Immature natural killer cell (primary cell): ENCODE measurements around the gene CREB3. TPM values are rescaled to one million over a fixed set of nuclear protein-coding genes. Genes with fewer than 3 reads are reported as not detected.

Source experiments
- DNase-seq, 3 donors: peaks; one replicate each; pipeline ENCODE4 v3.0.0; 2022; ENCODE audit warnings: mixed read lengths in 1 of 3
- H3K27ac Mint-ChIP-seq, 6 donors: one replicate each; pipeline ENCODE4 v1.8.0; 2020; ENCODE audit warnings: mixed read lengths in 6 of 6, mild to moderate bottlenecking in 5 of 6, inconsistent platforms in 4 of 6, moderate library complexity in 3 of 6
- H3K27me3 Mint-ChIP-seq, 3 donors: one replicate each; pipeline ENCODE4 v1.8.0; 2020 to 2021; ENCODE audit warnings: low read depth in 3 of 3, mild to moderate bottlenecking in 3 of 3, mixed read lengths in 3 of 3, moderate library complexity in 3 of 3, inconsistent platforms in 1 of 3
- H3K36me3 Mint-ChIP-seq, 3 donors: one replicate each; pipeline ENCODE4 v1.8.0; 2020; ENCODE audit warnings: mixed read lengths in 3 of 3, inconsistent platforms in 2 of 3, mild to moderate bottlenecking in 2 of 3
- H3K4me1 Mint-ChIP-seq, 2 donors: one replicate each; pipeline ENCODE4 v1.8.0; 2020; ENCODE audit warnings: inconsistent platforms in 2 of 2, mild to moderate bottlenecking in 2 of 2, mixed read lengths in 2 of 2, moderate library complexity in 1 of 2
- H3K4me3 Mint-ChIP-seq, 5 donors: one replicate each; pipeline ENCODE4 v1.8.0; 2020; ENCODE audit warnings: mild to moderate bottlenecking in 5 of 5, mixed read lengths in 5 of 5, inconsistent platforms in 3 of 5, moderate library complexity in 3 of 5
- H3K9me3 Mint-ChIP-seq, 6 donors: one replicate each; pipeline ENCODE4 v1.8.0; 2020; ENCODE audit warnings: mild to moderate bottlenecking in 6 of 6, mixed read lengths in 6 of 6, inconsistent platforms in 4 of 6, moderate library complexity in 3 of 6
- polyA plus RNA-seq, 3 donors: library from polyadenylated mRNA; unstranded; fragments of 300-500 nt; fragmentation: Illumina TruSeq; gene quantifications; one replicate each; pipeline ENCODE4 v1.2.3, GENCODE V29; 2021

Gene CREB3
- polyA plus RNA-seq, 3 donors from 2014 or later: 47.8 to 59.3 (median 50.0) TPM

- H3K4me1 Mint-ChIP-seq: no peaks in the 10 kb centered on the region
- no peak overlapping the region for H3K4me3 Mint-ChIP-seq
- peaks cover 10 to 76% (median 48%) of the 10 kb centered on the region in 3 donors for H3K36me3 Mint-ChIP-seq
- peaks cover 0 to 2% (median 0%) of the 10 kb centered on the region in 3 donors for H3K27me3 Mint-ChIP-seq
- peak overlapping the region in 2 of 6 donors; percentile 9 to 60 for H3K27ac Mint-ChIP-seq
- no peak for DNase-seq
- no peaks in the 10 kb centered on the region for H3K9me3 Mint-ChIP-seq
These were observed 24.3 kb upstream of the CREB3 start for GRCh38 chr9:35708146-35708545.

GRCh38 chr9:35710818-35711500, 21.5 kb upstream of the CREB3 start:
- Mint-ChIP-seq H3K4me1 (no peaks in the 10 kb centered on the region), H3K27ac (peak overlapping the region in 3 of 6 donors; percentile 2 to 39 (median 30)), H3K36me3 (peaks cover 21 to 80% (median 44%) of the 10 kb centered on the region in 3 donors), H3K4me3 (no peak overlapping the region), H3K9me3 (no peaks in the 10 kb centered on the region), H3K27me3 (peaks cover 0 to 2% (median 2%) of the 10 kb centered on the region in 3 donors)
- DNase-seq: no peak

GRCh38 chr9:35711501-35712428, 20.7 kb upstream of the CREB3 start:
- Mint-ChIP-seq H3K27me3 (peaks cover 0 to 2% (median 2%) of the 10 kb centered on the region in 3 donors), H3K27ac (peak overlapping the region in 2 of 6 donors; percentile 39 to 83), H3K9me3 (no peaks in the 10 kb centered on the region), H3K36me3 (peaks cover 27 to 81% (median 49%) of the 10 kb centered on the region in 3 donors), H3K4me1 (no peaks in the 10 kb centered on the region), H3K4me3 (no peak overlapping the region)
- DNase-seq: no peak

GRCh38 chr9:35712762-35713400, 19.6 kb upstream of the CREB3 start:
- H3K27ac Mint-ChIP-seq: no peak overlapping the region
- no peaks in the 10 kb centered on the region for H3K9me3 Mint-ChIP-seq

GRCh38 chr9:35713578-35713977, 18.9 kb upstream of the CREB3 start:
- H3K9me3 Mint-ChIP-seq: no peaks in the 10 kb centered on the region
- H3K27ac Mint-ChIP-seq: peak overlapping the region in 1 of 6 donors; percentile 61
- no peaks in the 10 kb centered on the region for H3K4me1 Mint-ChIP-seq
- peaks cover 0 to 5% (median 2%) of the 10 kb centered on the region in 3 donors for H3K27me3 Mint-ChIP-seq
- H3K4me3 Mint-ChIP-seq: no peak overlapping the region
- H3K36me3 Mint-ChIP-seq: peaks cover 25 to 75% (median 38%) of the 10 kb centered on the region in 3 donors
- no peak for DNase-seq

More at GRCh38 chr9:35712762-35713400, 19.6 kb upstream of the CREB3 start:
- Mint-ChIP-seq H3K27me3 (peaks cover 0 to 5% (median 2%) of the 10 kb centered on the region in 3 donors), H3K4me1 (no peaks in the 10 kb centered on the region), H3K4me3 (no peak overlapping the region), H3K36me3 (peaks cover 21 to 75% (median 42%) of the 10 kb centered on the region in 3 donors)
- no peak for DNase-seq

- Mint-ChIP-seq H3K4me1 (no peaks in the 10 kb centered on the region), H3K27ac (peak overlapping the region in 3 of 6 donors; percentile 5 to 40 (median 39)), H3K36me3 (peaks cover 26 to 70% (median 35%) of the 10 kb centered on the region in 3 donors), H3K9me3 (no peaks in the 10 kb centered on the region), H3K4me3 (no peak overlapping the region), H3K27me3 (peaks cover 0 to 5% (median 2%) of the 10 kb centered on the region in 3 donors)
- DNase-seq: no peak
These were observed 18.3 kb upstream of the CREB3 start for GRCh38 chr9:35714123-35714522.

- peak overlapping the region in 4 of 6 donors; percentile 40 to 66 (median 48) for H3K27ac Mint-ChIP-seq
- H3K36me3 Mint-ChIP-seq: peaks cover 32 to 73% (median 40%) of the 10 kb centered on the region in 3 donors
- H3K4me1 Mint-ChIP-seq: no peaks in the 10 kb centered on the region
- no peaks in the 10 kb centered on the region for H3K9me3 Mint-ChIP-seq
- no peak for DNase-seq
- H3K27me3 Mint-ChIP-seq: peaks cover 0 to 7% (median 2%) of the 10 kb centered on the region in 3 donors
- no peak overlapping the region for H3K4me3 Mint-ChIP-seq
These were observed 17.8 kb upstream of the CREB3 start for GRCh38 chr9:35714579-35715252.

GRCh38 chr9:35716230-35716629, 16.2 kb upstream of the CREB3 start:
- Mint-ChIP-seq H3K9me3 (no peaks in the 10 kb centered on the region), H3K27ac (peak overlapping the region in 5 of 6 donors; percentile 36 to 78 (median 74)), H3K27me3 (peaks cover 0 to 5% (median 2%) of the 10 kb centered on the region in 3 donors), H3K4me1 (no peaks in the 10 kb centered on the region), H3K4me3 (no peak overlapping the region), H3K36me3 (peaks cover 32 to 69% (median 35%) of the 10 kb centered on the region in 3 donors)
- no peak for DNase-seq

GRCh38 chr9:35717132-35717870, 15.2 kb upstream of the CREB3 start:
- Mint-ChIP-seq H3K4me1 (peaks cover 0 to 5% of the 10 kb centered on the region in 2 donors), H3K27ac (peak overlapping the region in 3 of 6 donors; percentile 20 to 74 (median 36)), H3K27me3 (peaks cover 0 to 5% (median 2%) of the 10 kb centered on the region in 3 donors), H3K36me3 (peaks cover 40 to 70% (median 41%) of the 10 kb centered on the region in 3 donors), H3K4me3 (no peak overlapping the region), H3K9me3 (no peaks in the 10 kb centered on the region)
- DNase-seq: no peak

- Mint-ChIP-seq H3K36me3 (peaks cover 41 to 74% (median 55%) of the 10 kb centered on the region in 3 donors), H3K27me3 (peaks cover 0 to 5% (median 0%) of the 10 kb centered on the region in 3 donors), H3K4me1 (peaks cover 0 to 6% of the 10 kb centered on the region in 2 donors), H3K4me3 (no peak overlapping the region), H3K9me3 (no peaks in the 10 kb centered on the region), H3K27ac (peak overlapping the region in 2 of 6 donors; percentile 10 to 85)
- DNase-seq: no peak
These were observed 13.6 kb upstream of the CREB3 start for GRCh38 chr9:35718721-35719511.

GRCh38 chr9:35719546-35719945, 12.9 kb upstream of the CREB3 start:
- Mint-ChIP-seq H3K27me3 (peaks cover 0 to 5% (median 0%) of the 10 kb centered on the region in 3 donors), H3K27ac (peak overlapping the region in 2 of 6 donors; percentile 35 to 44), H3K36me3 (peaks cover 43 to 72% (median 58%) of the 10 kb centered on the region in 3 donors), H3K9me3 (no peaks in the 10 kb centered on the region), H3K4me3 (no peak overlapping the region), H3K4me1 (peaks cover 2 to 8% of the 10 kb centered on the region in 2 donors)
- no peak for DNase-seq

GRCh38 chr9:35723426-35723825, 9.0 kb upstream of the CREB3 start:
- no peak for DNase-seq
- Mint-ChIP-seq H3K9me3 (no peaks in the 10 kb centered on the region), H3K36me3 (peaks cover 25 to 53% (median 48%) of the 10 kb centered on the region in 3 donors), H3K4me3 (no peak overlapping the region), H3K27ac (peak overlapping the region in 2 of 6 donors; percentile 19 to 45), H3K27me3 (peaks cover 0 to 4% (median 0%) of the 10 kb centered on the region in 3 donors), H3K4me1 (peaks cover 10 to 18% of the 10 kb centered on the region in 2 donors)
